NCI-H1092 treated with DMSO at 0.1 percent for 48 hours (cell line): ENCODE measurements around the gene FAM161B.
"Not testable (repeated sequence)": the region's sequence is repeated elsewhere in the genome, so short reads cannot be mapped to it uniquely, and the experiment has no call there.

ENCODE experiments used
- DNase-seq: peaks from one replicate; lab custom pipeline; 2025; lab: John Stamatoyannopoulos, UW

FAM161B gene

DNA sequence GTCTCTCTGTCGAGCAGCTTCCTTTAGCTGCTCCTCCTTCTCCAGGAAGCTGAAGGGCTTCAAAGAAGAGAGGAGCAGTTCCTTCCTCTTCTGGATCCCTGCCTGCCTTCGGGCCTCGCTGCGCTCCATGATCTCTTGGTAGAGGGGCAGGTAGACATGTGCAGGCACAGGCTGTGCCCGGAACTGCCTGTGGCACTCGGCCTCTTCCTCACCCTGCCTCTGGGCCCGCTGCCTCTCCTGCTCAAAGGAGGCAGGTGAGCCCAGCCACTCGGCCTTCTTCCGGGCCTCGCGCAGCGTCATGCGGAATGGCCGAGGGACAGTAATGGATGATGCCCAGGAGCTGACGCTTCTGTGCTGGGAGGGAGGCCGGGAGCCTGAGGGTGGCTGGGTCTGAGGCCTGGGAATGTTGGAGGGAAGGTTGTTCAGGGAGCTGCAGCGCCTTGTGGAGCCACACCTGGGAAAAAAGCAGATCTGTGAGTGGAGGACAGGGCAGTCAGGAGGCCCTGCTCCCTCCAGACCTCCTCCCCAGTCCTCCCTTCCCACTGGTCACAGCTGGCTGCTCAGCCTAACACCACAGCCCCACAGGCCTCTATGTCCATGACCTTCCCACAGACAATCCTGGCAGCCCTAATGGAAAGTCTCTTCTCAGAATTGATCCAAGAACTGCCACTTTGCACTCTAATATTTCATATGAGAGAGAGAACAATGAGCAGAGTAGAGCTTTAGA lies 5.3 kb downstream of the FAM161B start:
- DNase-seq = no peak

DNA sequence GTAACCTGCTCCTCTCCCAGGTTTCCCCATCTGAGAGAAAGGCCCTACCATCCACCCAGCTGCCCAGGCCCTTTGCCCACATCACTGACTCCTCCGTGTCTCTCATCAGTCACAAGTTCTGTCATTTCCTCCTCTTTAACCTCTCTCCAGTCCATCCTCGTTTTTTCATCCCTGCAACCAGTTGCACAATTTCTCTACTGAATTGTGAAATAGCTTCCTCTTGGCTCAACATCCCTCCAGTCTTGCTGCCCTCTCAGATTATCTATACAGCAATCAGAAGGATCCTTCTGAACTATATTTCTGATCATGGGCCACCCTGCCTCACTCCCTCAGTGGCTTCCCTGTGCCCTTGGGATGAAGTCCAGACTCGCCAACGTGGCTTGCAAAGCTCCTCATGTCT lies 6.8 kb downstream of the FAM161B start:
- DNase-seq = no peak

DNA sequence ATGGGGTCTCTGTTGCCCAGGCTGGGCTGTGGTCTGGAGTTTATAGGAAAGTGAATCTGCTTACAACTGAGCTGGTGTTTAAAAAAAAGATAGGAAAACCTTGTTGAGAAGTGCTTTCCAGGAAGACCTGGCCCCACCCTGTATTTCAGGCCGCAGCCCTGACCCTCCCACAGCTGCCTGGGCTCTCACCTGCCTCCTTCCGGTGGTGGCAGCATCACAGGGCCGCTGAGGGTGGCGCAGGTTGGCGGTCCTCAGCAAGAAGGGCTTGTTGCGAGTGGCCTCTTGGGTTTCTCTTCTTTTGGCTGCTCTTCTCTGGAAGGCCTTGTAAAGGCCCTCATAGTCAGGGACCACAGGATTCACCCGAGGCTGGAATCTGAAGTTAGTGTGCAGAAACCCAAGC lies 7.7 kb downstream of the FAM161B start:
- DNase-seq = no peak

DNA sequence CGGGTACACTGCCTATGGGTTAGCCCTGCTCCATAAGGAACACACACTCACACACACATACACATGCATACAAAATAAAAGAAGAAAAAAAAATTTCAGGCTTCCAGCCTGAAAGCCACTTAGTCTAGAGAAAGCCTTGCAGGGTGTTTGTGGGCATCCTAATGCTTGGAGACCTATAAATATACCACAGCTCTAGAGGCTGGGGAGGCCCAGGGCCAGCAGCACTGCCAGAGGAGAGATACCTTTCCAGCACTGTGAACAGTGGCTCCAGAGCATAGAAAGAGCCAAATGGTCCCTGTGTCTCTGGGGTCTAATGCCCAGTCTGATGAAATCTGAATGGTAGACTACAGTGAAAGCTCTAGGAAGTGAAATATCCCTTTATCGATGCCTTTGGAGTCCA lies 12.9 kb downstream of the FAM161B start:
- DNase-seq = no peak

DNA sequence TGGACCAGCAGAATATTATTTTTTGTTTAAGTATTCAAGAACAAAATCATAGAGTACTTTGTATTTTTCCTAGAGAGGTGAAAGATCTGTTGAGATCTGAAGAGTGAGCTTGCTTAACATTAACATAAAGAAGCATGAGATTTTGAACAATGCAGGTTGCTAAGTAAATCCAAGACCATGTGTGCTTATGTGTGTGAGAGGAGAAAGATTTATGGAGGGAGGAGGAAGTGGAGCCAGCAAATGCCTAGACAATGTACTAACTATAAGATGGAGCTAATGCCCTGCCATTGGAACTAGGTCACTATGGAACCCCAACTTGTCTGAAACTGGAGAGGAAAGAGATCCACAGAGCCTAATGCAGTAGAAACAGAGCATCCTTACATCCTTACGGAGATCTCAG lies 13.3 kb downstream of the FAM161B start:
- DNase-seq = no peak

DNA sequence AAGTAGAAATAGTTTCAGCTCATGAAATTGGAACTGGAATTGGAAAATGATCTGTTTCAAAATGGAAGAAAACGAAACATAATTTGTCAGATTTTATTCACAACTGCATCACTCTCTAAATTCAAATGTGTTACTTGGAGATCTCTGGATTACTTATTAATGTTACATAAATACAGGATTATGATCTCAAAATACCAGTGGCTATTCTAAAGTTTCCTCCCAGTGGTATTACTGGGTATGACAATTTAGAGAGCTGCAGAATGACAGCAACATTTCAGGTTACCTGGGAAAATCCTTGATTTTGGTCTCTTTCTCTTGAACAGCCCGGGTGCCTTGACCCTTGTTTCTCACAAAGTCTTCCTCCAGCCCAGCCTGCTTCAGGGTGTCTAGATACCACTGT lies 14.2 kb downstream of the FAM161B start:
- no peak for DNase-seq

DNA sequence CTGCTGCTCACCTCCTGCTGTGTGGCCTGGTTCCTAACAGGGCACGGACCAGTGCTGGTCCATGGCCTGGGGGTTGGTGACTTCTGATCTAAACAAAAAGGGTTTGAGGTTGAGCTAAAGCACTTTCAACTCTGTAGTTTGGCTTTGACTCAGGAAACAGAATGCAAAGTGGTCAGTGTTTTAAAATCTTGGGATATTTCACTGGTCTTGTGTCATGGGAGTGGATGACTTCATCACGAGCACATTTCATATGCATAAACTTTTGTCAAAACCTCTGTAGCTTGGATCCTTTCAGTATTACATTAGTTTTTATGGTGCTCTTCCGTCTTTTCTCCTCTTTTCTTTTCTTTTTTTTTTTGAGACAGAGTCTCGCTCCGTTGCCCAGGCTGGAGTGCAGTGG lies 25.6 kb downstream of the FAM161B start:
- no peak for DNase-seq

DNA sequence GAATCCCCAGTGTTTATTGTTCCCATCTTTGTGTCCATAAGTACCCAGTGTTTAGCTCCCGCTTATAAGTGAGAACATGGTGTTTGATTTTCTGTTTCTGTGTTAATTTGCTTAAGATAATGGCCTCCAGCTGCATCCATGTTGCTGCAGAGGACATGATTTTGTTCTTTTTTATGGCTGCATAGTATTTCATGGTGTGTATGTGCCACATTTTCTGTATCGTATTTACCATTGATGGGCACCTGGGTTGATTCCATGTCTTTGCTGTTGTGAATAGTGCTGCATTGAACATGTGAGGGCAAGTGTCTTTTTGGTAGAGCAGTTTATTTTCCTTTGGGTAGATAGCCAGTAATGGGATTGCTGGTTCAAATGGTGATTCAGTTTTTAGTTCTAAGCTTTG lies 30.4 kb downstream of the FAM161B start:
- DNase-seq = not testable (repeated sequence)

DNA sequence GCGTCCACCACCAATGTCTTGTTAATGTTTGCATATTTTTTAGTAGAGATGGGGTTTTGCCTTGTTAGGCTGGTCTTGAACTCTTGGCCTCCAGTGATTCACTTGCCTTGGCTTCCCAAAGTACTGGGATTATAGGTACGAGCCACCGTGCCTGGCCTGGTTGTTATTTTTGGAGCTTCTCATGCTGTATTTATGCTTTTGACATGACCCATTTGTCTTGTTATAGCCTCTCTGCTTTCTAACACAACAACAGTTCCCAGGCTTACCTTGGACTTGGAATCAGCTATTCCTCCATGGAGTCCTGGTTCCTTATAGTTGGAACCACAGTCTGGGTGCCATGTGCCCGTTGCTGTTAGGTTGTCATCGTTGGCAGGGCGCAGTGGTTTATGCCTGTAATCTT lies 33.6 kb downstream of the FAM161B start:
- no peak for DNase-seq

DNA sequence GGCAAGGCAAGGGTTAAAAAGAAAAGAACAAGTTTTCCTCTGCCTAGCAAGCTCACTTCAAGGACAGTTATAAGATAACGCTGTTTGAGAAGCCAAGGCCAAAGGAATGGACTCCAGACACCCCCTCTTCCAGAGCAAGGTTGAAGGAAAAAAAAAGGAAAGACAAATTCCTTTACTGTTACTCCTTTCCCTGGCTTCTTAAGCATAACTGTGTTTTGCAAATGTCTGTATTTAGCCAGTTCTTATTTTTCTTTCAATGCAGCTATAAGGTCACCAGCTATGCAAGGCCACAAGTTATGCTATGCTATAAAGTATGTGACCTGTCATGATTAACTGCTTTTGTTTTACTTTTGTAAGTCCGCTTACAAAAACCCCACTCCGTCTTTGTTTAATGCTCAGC lies 36.6 kb downstream of the FAM161B start:
- no peak for DNase-seq

DNA sequence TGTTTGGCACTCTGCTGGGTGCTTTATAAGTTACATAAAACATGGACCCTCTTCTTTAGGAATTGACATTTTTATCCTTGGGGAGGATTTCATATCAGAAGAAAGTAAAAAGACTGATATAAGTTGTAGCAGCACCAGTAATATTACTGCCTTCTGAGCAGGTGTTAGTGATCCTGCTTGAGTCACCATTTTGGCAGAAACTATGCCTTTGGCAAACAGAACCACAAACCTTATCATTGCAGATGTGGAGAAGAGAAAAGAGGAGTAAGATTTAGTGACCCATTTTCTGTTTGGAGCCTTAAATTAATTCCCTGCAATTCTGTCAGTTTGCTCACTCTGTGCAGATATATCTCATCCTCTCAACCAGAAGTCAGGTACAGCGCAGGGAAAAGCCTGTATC lies 40.2 kb downstream of the FAM161B start:
- no peak for DNase-seq

DNA sequence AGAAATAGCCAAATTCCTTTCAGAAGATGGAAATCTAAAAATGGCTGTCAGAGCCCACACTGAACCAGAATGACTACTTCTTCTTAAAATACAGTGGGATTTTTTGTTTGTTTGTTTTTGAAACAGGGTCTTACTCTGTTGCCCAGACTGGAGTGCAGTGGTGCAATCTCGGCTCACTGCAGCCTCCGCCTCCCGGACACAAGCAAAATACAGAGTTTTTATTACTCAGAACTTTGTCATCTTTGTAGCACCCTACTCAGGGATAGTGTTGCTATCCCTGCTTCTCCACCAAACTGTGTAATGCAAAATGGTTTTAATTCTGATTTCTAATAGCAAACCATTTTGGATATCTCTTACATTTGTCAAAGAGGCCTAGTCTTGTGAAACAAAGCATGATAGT lies 46.9 kb downstream of the FAM161B start:
- no peak for DNase-seq

DNA sequence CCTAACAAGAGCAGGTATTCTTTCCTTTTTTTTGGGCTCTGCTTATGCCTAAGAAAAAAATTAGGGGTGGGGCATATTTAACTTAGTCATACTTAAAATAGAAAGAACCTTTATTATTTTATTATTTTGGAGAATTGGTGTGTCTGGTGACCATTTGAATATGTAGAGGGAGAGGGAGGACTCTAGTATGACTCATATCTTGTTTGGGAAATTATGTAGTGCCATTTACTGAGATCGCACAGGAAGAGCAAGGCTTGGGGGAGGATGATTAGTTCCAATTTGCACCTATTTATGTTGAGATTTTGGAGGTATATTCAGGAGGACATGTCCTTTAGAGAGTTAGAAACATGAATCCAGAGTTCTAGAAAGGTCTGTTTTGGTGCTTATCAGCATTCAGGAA lies 53.4 kb downstream of the FAM161B start:
- DNase-seq = no peak

DNA sequence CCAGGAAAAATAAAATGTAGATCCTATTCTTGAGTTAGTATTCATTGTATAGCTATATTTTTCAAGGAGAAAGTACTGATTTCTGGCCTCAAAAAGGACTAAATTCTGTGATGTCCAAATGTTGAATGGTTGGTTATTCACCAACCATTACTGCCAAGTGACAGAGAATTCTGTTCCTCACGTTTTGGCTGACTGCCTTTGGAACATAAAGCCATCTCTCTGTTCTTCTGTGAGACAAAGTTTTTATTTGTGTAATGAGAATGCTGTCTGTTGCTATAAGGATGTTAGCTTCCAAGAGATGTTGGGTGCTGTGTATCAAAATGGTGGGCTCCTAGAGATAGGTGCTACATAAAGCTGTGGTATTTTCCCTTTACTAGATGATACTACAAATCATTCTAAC lies 54.0 kb downstream of the FAM161B start:
- no peak for DNase-seq

DNA sequence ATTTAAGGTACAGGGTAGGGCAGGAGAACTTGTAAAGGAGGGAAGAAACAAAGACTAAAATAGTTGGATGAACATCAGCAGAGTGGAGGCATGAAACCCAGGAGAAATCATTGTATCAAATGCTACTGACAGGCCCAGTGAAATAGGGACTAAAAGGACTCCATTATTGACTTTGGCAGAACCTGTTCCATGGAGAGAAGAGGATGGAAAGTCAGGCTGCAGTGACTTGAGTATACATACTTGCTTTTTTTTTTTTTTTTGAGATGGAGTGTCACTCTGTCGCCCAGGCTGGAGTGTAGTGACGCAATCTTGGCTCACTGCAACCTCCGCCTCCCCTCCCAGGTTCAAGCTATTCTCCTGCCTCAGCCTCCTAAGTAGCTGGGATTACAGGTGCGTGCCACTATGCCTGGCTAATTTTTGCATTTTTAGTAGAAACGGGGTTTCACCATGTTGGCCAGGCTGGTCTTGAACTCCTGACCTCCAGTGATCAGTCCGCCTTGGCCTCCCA lies 55.7 kb downstream of the FAM161B start:
- not testable (repeated sequence) for DNase-seq

DNA sequence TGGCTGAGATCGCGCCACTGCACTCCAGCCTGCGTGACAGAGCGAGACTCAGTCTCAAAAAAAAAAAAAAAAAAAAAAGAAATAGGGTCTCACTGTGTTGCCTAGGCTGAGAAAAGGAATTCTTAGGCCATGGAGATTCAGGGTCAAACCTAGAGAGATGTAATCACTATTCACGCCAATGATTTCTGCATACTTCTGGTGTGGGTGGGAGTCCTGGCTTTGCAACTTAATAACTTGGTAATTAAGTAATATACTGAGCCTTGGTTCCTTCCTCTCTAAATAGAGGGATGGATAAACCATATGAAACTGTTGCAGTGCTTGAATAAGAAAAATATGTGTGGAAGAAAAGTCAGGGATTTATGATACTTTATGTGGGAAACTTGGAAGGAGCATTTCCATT lies 60.5 kb downstream of the FAM161B start:
- no peak for DNase-seq

DNA sequence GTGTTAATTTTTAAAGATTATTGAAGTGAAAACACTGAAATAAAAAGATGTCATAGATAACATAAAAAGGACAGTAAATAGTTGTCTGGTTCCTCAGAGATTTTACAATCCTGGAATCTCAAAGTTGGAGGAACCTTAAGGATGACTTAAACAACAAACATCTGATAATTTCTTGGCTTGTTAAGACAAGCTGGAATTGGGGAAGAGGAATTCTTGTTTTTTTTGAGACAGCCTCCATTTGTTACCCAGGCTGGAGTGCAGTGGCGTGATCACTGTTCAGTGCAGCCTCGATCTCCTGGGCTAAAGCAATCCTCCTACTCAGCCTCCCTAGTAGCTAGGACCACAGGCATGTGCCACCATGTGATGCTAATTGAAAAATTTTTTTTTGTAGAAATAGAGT lies 60.9 kb downstream of the FAM161B start:
- no peak for DNase-seq

DNA sequence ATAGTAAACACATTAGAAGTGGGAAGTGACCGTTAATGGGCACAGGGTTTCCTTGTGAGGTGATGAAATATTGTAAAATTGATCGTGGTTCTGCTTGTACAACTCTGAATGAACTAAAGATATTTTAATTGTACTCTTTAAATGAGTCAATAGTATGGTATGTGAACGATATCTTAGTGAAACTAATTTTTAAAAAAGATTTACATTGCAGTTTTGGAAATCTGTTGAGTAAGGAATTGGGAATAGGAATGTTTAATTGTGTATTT lies 61.5 kb downstream of the FAM161B start:
- no peak for DNase-seq

DNA sequence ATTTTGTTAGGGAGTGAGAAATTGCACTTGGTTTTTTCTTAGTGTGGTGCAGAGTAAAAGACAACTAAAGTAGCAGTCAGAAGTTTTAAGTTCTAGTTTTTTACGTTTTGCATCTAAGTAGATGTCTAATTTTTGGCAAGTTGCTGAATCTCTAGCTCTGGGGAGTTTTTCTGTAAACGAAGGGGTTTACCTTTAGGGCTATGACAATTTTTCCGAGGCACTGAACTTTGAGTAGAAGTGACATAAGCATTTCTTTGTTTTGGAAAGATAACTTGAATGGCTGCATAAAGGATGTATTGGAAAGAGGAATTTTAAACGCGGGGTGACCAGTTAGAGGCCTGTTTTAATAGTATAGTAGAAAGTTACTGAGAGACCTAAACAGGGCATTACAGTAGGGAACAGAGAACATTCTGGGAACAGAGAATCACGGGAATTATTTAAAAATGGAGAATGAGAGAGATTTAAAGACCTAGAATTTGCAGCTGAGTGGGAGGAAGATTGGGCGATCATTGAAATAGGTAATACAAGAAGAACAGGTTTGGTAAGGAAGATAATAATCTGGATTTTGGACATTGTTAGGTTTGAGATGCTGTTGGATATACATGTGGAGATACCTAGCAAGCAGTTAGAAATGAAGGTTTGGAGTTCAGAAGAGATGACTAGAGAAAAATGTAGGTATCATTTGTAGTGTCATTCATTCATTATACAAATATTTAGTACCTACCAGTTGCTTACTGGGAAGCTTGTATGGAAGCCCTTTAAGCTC lies 62.0 kb downstream of the FAM161B start:
- no peak for DNase-seq

DNA sequence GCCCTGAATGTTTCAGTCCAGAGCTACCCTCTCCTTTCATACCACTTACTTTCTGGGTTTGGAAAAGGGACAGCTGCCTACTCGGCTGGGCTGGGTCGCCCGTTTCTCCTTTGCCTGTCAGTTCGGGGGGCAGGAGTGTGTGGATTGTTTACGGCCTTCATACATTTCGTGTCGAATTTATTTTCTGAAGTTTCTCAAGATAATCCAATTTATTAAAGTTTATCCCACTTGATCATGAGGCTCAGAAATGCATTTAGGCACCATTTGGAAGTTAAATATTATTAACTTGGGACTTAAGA lies 62.6 kb downstream of the FAM161B start:
- DNase-seq = no peak

DNA sequence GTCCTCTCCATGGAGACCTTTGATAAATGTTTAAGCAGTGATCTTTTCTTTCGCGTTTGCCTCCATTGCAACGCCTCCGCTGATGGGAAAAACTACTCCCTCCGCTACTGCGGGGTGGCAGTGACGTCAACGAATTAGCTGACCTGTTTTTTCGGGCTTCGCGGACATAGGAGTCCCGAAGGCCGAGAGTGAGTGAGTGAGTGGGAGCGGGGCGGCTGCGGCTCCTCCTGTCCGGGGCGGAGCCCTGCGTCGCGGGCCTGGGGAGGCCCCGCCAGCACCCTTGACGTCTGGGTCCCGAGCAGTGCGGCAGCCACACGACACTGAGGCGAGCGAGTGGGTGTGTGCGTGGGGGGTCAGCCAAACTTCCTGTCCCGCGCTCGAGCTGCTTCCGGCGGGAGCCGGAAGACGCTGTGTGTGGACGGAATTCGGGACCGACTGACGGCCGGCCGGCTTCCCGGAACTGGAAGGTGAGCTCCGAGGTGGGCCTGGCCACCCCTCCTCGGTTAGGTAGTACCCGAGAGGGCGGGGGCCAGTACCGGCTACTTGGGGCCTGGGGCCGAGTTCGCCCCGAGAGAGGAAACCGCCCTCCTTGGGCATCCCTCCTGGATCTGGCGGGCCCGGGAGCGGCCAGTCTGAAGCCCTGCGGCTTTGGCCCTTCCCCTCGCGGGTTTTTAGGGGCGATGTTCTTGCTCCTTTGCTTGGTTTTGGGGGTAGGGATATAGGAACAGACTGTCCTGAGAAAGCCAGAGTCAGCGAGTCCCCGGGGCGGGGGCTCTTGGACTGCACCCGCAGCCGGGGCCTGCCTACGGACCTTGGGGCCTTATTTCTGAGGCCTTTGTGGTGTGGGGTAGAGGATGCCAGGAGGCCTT lies 63.2 kb downstream of the FAM161B start, which contains the start of gene ZNF410:
TSS of gene ZNF410 (plus strand) at position 411 of the 869 bp plus-strand sequence. CDS start 5,317 bp downstream, outside the sequence.
- peak; percentile 85 for DNase-seq

DNA sequence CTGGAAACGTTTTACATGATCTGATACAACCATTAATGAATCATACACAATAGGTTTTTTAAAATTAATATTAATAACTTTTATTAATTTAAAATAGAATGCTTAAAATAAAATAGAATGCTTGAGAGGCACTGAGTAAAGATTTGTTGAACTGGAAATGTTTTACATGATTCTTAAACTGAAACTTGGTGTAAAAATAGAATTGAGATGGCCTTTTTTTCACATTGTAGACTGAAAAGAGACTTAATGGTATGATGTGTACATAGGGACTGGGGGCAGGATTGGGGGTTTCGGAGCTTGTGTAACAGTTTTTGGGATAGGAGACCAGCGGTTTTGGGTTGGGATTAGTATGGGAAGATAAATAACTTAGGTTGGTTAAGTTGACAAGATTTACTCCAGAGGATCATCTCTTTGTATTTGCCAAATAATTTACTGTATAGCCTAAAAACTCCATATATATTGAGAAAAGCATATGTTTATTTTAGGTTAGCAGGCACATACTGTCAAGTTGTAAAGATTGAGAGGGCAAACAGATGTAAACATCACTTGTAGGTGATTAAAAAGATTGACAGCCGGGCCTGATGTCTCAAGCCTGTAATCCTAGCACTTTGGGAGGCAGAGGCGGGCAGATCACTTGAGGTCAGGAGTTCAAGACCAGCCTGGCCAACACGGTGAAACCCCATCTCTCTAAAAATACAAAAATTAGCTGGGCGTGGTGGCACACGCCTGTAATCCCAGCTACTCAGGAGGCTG lies 65.3 kb downstream of the FAM161B start:
- DNase-seq = no peak
